OCI-LY3 (cell line): ENCODE measurements around the gene USH2A.

ENCODE experiments used
- CTCF ChIP-seq: fragments of 200-600, 300-600 bp; sonication (generic); IDR thresholded peaks from 2 replicates; pipeline ENCODE4 v1.5.1; 2014; ENCODE audit warnings: antibody characterized with exemption, low read length, low read depth
- EZH2phosphoT487 ChIP-seq: fragments of 200-600 bp; shearing (Covaris generic); IDR thresholded peaks from 2 replicates; pipeline ENCODE4 v1.6.1; 2018; ENCODE audit warnings: antibody characterized with exemption, mixed run types, low read depth

GRCh38 chr1:215608646-215609045, 814.6 kb downstream of the USH2A start:
- TF ChIP-seq CTCF (no peak), EZH2phosphoT487 (no peak)
